GM12801 (cell line): ENCODE data around the gene PCDH9.

Source experiments
- TF ChIP-seq, protein P1 (sequence below): IDR thresholded peaks from one replicate; pipeline ENCODE4 v1.5.1; 2011; ENCODE audit warnings: control low read depth; ENCODE audit not compliant: insufficient read length; ENCODE audit errors: extremely low read depth

PCDH9 gene

GRCh38 chr13:66425741-66426140 is 804.4 kb downstream of the PCDH9 start:
- TF ChIP-seq, protein P1, sequence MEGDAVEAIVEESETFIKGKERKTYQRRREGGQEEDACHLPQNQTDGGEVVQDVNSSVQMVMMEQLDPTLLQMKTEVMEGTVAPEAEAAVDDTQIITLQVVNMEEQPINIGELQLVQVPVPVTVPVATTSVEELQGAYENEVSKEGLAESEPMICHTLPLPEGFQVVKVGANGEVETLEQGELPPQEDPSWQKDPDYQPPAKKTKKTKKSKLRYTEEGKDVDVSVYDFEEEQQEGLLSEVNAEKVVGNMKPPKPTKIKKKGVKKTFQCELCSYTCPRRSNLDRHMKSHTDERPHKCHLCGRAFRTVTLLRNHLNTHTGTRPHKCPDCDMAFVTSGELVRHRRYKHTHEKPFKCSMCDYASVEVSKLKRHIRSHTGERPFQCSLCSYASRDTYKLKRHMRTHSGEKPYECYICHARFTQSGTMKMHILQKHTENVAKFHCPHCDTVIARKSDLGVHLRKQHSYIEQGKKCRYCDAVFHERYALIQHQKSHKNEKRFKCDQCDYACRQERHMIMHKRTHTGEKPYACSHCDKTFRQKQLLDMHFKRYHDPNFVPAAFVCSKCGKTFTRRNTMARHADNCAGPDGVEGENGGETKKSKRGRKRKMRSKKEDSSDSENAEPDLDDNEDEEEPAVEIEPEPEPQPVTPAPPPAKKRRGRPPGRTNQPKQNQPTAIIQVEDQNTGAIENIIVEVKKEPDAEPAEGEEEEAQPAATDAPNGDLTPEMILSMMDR, result no peak

- TF ChIP-seq, protein P1, result no peak
Observed at GRCh38 chr13:66424422-66424821, 805.7 kb downstream of the PCDH9 start.

DNA sequence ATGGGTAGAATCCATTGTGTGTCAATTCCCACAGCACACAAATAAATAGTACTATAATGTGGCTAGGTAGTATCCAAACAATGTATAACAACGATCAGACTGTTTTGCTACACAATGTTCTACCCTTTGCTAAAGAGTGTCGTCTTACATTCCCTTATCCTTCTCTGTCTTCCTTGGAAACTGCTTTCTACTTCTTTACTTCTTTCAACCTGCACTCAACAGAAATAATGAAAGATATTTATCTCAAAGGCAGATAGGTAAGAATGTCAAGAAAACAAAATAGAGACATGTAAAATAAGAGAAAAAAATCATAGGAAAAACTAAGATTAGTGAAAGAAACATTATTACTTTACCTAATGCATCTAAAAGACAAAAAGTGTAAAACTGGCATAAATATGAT is 814.7 kb downstream of the PCDH9 start:
- TF ChIP-seq, protein P1, result no peak

DNA sequence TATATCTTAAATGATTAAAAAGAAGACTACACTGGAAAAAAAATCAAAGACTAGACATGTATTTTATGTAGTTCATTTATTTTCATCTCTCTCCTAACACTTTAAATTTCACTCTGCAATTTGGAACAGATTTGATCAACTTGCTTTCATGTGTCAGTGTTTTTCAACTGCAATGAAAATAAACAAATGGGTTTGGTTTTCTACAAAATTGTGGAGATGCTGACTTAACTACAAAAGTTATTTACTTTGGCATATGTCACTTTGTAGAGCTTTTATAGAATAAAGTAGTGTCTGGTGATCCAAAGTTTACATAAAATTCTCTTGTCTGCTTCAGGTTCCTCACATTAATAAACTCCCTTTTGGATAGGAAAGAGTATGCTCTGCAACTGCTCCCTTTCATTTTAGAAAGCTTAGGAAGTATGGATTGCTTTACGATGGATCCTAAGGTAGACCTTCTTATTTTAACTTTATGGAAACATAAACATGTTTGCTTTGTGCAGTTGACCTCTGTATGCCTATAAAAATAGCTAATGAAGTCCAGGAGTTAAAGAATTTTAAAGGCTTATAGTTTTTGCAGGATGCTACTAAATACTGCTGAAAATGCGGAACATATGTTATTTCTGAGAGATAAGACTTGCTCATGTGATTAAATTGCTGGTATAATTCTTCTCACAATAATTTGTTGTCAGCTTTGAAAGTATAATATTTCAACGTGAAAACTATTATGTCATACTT is 815.9 kb downstream of the PCDH9 start:
- TF ChIP-seq, protein P1, result no peak

DNA sequence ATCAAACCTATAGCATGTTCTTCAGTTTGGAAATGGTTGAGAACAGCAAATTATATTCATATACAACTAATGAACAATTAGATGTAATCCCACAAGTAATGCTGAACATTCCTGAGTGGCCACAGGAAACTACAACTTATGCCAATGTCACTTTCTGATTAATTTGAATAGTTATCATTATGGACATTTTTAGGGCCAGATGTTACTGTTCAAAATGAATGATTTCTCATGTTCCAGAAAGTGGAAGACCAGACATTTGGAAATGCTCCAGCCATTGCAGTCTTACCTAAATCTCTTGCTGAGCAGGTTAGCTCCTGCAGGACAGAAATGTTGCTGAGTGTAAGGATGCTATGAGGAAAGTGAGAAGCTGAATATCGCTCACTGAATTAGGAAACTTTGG is 819.8 kb downstream of the PCDH9 start:
- TF ChIP-seq, protein P1, result no peak

GRCh38 chr13:66409542-66409941 is 820.6 kb downstream of the PCDH9 start:
- TF ChIP-seq, protein P1, result no peak

- TF ChIP-seq, protein P1, result no peak
Observed at GRCh38 chr13:66407128-66407527, 823.0 kb downstream of the PCDH9 start.
